Inferior parietal cortex (tissue), 1 donor: Measurements from ENCODE around the gene ART3.

Experiments
- DNase-seq: peaks from one replicate; pipeline ENCODE4 v3.0.0-alpha.2; 2016; ENCODE audit errors: extremely low spot score

Gene ART3

DNA sequence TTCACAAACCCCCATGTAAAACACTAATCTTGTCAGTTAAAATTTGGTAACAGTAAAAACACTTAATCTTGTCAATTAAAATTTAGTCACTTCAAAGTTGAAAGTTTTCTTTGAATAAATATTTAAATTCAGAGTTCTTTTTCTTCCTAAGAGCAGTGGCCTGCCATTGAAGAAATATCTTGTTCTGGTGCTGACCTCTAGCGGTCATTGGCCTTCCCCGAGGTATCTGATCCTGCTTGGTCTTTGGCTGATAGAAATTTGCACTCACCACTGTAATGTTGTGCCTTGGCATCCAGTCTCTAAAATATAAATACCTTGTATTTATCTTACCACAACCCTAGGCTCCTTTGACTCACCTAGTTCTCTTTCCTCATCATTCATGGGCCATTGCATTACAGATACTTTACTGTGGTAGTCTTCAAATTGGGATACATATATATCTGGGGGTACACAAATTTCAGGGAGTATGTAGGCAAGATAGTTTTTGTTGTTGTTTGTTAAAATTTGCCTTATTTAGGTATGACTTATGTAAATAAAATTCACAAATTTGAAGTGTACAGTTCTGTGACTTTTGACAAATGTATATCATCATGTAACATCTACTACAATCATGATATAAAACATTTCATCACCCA is 6.7 kb upstream of the ART3 start:
- peak; percentile 88 for DNase-seq

DNA sequence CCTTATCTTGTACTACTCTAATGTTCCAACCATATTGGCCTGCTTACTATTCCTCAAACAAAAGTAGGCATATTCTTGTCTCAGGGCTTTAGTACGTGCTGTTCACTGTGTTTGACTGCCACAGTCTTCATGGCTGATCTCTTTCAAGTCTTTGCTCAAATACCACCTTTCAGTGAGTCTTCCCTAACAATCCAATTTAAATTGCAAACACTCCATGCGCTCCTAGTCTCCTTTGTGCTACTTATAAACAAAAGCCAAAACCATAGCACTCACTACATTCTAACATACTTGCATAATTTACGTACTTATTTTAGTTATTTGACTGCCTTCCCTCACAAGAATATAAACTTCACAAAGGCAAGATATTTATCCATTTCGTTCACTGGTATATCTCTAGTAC is 1.7 kb upstream of the ART3 start:
- no peak for DNase-seq

DNA sequence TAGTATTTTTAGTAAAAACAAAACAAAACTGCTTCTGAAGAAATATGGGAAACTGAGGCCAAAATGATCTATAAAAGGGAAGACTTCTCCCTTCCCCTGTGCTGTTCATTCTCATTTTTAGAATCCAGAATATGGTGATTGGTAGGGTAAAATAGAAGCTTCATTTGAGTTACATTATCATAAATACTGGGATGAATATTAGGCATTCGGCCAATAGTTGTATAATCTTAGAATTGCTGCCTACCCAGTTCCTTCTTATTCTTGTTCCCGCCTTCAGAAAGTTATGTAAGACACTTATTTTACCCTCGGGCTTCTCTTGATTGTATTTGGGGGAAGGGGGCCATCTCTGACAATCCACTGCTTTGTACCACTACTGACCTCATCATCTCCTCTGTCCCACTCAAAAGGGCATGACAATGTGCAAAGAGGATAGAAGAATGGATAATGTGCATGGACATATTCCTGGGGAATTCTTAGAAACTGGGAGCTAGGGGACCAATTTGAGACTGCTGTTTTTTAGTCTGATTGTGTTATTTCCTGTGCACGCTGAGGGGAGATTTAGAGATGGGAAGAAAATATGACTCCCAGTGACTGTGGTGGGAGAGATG is 588 bp downstream of the ART3 start:
- peak; percentile 45 for DNase-seq

DNA sequence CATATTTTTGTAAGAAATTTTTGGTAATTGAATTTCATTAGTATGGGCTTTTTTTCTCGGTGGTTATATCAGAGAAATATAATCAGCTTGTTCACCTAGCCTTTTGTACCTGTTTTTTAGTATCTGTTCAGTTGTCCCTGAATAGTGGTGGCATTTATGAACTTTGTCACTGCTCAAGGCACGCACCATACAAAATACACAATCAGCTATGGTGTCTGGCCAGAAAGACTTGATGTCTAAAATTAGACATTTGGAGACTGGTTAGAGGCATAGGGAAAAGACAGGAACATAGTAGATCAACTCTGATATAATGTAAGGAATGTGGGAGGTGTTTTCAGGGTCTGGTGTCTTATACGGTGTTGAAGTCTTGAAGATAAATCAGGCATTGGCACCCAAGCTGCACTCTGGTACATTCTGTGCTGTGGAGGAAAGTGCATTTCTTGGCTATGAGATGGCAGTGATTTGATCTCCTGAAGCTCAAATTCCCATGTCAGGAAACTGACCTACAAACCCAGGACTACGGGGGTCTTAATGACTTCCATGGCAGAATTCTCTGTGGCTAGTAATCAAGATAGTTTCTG is 3.6 kb downstream of the ART3 start:
- DNase-seq: no peak

DNA sequence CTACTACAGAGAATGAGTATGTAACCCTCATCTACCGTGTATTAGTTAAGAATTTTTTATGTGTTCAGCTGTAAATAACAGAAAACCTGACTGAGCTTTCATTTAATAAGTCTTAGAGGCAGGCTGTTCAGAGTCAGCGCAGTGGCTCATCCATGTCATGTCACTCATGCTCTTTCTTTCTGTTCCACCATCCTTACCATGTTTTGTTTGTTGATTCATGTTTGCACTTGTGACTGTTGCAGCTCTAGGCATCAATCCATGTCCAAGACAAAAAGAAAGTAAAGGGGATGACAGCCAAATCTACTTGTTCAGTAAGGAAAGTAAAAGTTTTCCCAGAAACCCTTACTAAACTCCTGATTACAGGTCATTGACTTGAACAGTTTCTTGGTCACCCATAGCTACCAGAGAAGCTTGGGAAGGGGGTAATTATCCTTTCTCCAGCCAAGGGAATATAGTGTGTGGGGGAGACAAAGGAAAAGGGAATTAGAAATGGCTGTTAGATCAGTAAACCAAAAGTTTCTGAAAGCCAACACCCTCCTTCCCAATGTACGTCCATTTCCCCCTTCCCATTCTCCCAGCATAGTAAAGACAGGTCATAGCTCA is 9.0 kb downstream of the ART3 start:
- no peak for DNase-seq

DNA sequence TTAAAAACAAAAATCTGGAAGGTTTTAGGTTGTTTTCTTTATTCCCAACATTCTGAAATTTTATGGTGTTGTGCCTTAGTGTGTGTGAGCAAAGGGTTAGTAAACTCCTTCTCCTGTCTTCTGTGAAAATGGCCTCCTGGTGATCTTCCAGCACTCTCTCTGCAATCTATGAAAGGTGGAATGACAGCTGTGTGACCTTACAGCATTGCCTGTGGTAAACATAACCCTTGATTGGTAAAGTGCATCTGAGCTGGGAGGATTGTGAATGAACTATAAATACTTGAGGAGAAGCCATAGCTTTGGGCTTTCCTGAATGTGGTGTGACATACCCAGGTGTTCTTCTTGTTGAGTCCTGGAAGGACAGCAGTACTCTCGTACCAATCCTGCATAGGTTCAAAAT is 10.0 kb downstream of the ART3 start:
- no peak for DNase-seq

DNA sequence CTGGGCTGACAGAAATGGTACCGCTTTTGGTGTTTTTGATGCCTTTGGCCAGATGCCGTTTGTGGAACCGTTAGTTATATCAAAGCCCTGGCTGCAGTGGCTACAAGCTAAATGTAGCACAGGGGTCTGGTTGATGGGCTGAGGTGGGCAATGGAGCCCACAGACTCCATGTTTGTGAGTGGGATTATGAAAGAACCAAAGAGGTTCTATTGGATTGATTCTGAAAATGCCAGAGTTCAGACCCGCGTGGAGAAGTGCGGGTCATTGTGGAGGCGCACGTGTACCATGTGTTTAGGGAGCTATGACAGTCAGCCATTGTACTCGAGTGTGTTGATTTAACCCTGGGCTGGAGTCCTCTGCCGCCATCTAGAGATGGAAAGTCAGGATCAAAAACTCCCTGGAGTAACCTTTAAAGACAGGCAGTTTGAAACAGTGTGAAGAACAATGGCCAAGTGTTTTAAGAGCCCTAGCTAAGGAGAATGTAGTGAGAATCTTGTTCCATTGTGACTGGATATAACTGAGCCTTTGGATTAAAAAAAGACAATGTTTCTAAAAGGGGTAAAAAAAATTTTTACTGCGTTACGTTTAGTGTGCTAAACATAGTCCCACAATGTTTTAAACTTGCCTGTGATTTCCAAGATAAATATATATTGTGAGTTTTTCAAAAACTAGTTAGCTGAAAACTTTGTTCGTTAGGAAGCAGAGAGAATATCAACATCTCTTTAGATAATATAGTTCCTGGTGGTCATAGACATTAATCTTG is 12.7 kb downstream of the ART3 start:
- peak; percentile 89 for DNase-seq

DNA sequence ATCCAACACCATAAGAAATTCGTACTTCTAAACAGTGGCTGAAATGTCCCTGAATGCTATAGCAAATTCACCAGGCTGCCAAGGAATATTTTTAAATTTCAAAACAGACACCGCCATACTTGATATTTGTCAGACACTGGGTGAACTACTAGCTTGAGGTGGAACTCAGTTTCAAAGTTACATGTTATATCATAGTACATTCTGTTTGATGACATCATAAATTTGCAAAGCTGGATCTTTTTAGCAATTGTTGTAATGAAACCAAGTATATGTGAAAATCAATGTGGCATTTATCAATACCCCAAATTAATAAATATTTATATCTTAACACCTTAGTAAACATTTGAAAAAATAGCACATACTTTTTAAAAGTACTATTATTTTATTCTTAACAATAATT is 14.2 kb downstream of the ART3 start:
- DNase-seq: no peak

DNA sequence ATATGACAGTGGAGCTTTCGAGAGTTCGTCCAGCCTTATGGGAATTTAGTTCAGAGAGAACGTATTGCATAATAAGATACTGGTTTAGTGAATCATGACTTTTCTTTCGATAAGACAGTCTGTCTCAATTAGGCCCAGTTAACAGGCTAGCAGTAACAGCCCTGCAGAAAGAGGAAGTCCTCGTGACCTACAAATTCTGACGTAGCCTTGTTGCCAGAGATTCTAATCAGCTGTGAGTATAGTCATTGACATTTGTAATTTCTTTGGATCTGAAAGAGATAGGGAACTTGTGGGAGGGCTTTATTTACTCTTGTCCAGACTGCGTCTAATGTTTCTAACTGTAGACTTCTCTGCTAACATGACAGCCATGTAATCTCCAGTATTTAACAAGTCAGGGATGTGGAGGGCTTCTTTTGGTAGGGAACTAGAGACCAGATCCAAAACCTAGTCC is 15.8 kb downstream of the ART3 start:
- DNase-seq: peak; percentile 42

DNA sequence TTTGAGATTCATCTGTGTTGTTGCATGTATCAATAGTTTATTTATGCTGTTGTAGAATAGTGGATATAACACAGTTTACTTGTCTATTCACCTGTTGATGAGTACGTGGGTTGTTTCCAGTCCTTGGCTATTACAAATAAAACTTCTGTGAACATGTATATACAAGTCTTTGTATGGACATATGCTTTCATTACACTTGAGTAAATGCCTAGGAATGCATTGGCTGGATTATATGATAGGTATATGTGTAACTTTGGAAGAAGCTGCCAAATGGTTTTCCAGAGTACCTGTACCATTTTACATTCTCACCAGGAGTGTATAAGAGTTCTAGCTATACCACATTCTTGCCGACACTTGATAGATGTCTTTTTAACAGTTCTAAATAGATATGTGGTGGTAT is 16.5 kb downstream of the ART3 start:
- DNase-seq: no peak

DNA sequence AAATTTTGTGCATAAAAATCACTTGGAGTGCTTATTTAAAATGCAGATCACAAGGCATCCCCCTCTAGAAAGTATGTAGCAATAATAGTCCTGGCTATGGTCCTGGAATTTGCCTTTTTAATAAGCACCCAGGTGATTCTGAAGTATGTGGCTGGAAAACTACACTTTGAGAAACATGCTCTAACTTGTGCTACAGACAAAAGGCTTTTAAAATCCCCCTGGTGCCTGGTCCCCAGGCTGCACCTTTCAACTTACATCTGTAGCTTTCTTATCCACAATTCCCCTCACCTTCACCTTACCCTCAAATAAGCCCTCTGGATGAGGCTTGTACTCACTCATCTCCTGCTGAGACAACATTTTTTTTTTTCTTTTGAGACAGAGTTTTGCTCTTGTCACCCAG is 21.1 kb downstream of the ART3 start:
- no peak for DNase-seq

DNA sequence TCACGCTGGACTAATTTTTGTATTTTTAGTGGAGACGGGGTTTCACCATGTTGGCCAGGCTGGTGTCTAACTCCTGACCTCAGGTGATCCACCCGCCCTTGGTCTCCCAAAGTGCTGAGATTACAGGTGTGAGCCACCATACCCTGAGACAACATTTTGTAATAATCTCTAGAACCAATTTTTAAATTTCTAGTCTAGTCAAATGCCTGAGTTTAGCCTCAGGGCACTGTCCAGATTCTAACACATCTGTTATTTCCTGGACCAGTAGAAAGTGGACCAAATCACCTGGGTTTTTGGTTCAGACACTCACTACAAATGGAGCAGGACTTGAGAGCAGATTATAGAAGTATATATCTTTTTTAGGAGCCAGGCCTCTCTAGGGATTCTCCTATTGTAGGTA is 21.6 kb downstream of the ART3 start:
- no peak for DNase-seq

DNA sequence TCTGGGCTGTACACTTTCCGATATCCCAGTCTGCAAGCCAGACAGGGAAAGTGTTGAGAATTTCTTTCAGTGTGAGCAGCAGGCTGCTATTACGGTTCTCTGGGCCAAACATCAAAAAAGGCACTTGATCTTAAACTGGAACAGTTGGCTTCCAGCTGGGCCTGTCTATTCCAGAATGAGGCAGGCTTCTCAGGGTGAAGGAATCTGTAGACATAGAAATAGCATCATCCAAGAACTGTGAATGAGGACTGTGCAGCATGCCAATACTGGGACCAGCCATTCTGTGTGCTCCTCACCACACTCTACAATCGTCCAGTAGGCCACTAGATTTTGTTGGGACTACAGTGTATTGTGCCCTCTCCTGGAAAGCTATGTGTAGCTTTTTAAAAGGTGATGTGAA is 31.1 kb downstream of the ART3 start:
- DNase-seq: peak; percentile 35

DNA sequence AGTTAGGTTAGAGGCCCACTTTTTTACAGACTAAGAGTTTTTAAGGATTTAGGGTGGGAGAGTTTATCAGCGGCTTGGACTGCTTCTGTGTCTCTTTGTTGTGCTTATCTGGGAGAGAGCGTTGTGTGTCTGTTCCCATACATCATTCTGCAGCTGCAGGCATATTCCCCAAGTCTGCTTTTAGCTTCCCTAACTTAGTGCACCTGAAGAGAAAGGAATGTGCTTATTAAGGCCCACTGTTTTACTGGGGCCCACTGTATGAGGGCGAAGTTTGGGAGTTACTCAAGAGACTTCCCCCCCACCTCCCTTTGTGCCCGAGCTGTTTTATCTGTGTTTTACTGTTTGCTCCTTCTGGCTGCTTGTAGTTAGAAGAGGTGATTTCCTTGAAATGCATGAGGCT is 31.9 kb downstream of the ART3 start:
- DNase-seq: no peak

DNA sequence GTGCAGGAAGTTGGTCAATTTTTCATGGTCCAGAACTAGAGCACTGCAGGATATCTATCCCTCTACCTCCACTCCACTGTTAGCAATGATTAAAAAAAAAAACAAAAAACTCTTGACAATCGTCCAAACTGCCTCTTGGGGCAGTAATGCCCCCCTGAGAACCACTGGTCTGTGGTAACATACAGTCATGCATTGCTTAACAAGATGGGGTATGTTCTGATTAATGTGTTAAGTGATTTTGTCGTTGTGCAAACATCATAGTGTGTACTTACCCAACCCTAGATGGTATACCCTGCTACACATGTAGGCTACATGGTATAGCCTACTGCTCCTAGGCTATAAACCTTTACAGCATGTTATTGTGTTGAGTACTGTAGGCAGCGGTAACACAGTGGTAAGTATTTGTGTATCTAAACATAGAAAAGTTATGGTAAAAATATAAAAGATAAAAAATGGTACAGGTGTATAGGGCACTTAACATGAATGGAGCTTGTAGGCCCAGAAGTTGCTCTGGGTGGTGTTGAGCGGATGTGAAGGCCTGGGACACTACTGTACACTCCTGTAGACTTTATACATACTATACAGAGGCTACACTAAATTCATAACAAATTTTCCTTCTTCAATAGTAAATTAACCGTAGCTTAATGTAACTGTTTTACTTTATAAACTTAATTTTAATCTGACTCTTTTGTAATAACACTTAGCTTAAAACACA is 34.1 kb downstream of the ART3 start:
- no peak for DNase-seq

DNA sequence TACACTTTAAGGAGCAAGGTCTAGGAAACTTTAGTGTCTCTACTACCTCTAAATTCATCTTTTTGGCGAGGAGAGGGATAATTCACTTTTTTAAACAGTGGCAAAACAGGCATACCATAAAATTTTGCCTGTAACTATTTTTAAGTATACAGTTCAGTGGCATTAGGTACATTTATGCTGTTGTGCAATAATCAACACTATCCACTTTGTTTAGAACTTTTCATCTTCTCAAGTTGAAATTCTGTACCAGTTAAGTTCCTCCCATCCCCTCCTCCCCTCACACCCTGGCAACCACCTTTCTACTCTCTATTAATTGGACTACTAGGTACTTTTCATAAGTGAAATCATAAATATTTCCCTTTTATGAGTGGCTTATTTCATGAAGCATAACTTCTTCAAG is 42.3 kb downstream of the ART3 start:
- DNase-seq: no peak

DNA sequence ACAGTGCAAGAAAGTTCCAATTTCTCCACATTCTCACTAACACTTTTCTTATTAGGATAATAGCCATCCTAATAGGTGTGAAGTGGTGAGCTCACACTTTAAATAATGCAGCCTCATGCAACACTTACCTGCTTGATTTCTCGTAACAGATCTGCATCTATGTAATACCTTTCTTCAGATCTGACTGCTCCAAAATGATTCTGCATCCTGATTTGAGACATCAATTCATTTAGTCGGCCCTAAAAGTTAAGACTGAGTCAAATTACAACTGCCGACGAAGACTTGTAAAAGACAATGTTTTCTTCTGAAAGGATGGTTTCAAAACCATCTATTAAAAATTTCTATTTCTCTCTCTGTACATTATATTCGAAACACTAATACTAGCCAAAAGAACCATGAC is 43.0 kb downstream of the ART3 start:
- no peak for DNase-seq

DNA sequence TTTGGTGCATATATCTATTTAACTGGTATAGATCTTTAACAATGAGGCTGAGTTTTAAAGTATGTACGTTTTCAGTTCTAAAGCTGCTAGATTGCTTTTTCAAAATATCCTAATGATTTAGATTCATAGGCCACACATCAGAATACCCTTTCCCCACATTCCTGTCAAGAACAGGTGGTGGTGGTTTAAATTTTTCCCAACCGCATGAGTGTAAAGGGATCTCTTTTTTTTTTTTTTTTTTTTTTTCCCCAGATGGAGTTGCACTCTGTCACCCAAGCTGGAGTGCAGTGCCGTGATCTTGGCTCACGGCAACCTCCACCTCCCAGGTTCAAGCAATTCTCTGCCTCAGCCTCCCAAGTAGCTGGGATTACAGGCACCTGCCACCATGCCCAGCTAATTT is 45.7 kb downstream of the ART3 start:
- DNase-seq: no peak

DNA sequence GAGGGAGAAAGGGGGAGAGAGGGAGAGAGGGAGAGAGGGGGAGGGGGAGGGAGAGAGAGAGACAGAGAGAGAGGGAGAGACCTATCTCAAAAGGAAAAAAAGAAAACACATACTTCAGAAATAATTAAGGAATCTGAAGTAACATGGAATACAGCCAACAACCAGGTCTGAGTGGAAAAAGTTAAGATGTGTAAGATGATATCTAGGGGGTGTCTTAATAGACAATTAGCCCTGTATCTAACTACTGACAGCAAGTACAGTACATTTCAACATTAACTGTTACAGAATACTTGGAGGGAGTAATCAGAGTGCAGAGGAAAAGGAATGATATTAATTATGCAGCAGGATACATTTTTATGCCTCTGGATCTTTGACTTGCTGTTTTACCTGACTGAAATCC is 51.3 kb downstream of the ART3 start:
- no peak for DNase-seq

DNA sequence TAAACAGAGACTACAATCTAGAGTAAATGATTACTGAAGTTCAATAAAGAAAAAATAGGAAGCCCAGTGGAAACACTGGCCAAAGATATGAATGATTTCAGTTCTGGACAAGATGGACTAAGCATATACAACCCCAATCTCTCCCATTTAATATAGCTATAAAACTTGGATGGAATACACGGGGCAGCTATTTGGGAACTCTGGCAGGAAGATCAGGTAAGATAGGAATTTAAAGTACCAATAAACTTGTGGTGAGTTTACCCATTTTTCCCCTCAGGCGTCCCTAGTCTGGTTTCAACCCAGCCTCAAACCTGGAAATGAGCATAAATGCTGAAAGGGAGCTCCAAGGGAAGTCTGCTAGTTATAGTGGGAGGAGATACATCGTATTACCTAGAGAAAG is 53.2 kb downstream of the ART3 start:
- DNase-seq: no peak

DNA sequence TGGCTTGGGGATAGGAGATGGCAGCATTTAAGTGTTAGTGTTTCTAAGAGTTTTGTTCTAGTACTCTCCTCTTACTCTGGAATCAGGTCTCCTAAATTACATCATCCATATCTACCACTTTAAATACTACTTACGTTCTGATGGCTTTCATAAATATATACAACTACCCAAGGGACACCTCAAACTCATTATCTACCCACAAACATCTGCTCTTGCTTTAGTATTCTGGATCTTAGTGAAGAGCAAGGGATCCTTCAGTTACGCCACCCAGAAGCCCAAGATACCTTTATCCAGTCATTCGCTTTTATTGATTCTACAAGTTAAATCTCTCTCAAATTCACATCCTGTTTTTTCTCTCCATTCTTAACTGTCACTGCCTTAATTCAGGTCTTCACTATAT is 66.7 kb downstream of the ART3 start:
- no peak for DNase-seq

DNA sequence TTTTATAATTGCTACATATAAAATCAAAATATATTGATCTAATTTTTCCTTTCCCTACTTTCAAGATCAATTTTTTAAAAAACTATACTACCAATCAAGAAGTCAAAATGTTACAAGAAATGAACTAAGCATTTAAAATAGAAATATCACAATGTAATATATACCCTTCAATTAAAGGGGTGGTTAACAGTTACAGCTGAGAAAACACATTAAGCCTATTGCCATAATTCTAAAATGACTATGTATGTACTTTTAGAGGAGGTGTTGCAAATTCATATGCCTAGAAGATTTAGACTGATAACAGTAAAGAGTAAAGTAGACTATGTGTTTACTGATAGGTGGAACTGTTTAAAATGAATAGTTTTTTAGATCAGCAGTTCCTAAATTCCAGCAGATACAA is 70.0 kb downstream of the ART3 start:
- no peak for DNase-seq
